Activated B cell treated with CpG ODN at 0.5 μM for 24 hours (primary cell): ENCODE data around the gene DNAJC5G. TPM values are rescaled to one million over a fixed set of nuclear protein-coding genes. Genes with fewer than 3 reads are reported as not detected.
"Not testable (repeated sequence)": the region's sequence is repeated elsewhere in the genome, so short reads cannot be mapped to it uniquely, and the experiment has no call there.

Source experiments
- ATAC-seq: fragments of 200-7000 bp; cut with Tn5 transposase; one replicate; pipeline ENCODE4 v1.10.0; 2021; ENCODE audit warnings: low read depth, mild to moderate bottlenecking, moderate library complexity
- CTCF ChIA-PET: fragments of 350-600 bp; sonication (Branson Sonifier 250); formaldehyde crosslinking; loops from one replicate; lab custom pipeline; 2021; ENCODE audit warnings: antibody characterized with exemption; lab: Charles Lee
- POLR2A ChIA-PET: fragments of 350-600 bp; sonication (Branson Sonifier 250); formaldehyde crosslinking; loops from one replicate; lab custom pipeline; 2021; ENCODE audit warnings: antibody characterized with exemption; lab: Charles Lee
- DNase-seq: peaks from one replicate; pipeline ENCODE4 v3.0.0; 2022
- H3K27ac Mint-ChIP-seq: one replicate; pipeline ENCODE4 v1.8.0; 2020; ENCODE audit warnings: mixed read lengths
- H3K27me3 Mint-ChIP-seq: one replicate; pipeline ENCODE4 v1.8.0; 2021; ENCODE audit warnings: mixed read lengths
- H3K36me3 Mint-ChIP-seq: one replicate; pipeline ENCODE4 v1.8.0; 2021; ENCODE audit warnings: low read depth, mixed read lengths
- H3K4me1 Mint-ChIP-seq: one replicate; pipeline ENCODE4 v1.8.0; 2021; ENCODE audit warnings: mixed read lengths
- H3K4me3 Mint-ChIP-seq: one replicate; pipeline ENCODE4 v1.8.0; 2020; ENCODE audit warnings: mild to moderate bottlenecking, mixed read lengths
- H3K9me3 Mint-ChIP-seq: one replicate; pipeline ENCODE4 v1.8.0; 2020; ENCODE audit warnings: mixed read lengths
- intact Hi-C: fragments of 100-400 bp; cut with micrococcal nuclease; formaldehyde crosslinking; loops from one replicate; pipeline ENCODE4 v1.15.1; 2024
- total RNA-seq: library from RNA; stranded (reverse); gene quantifications from 2 replicates; pipeline ENCODE4 v1.2.3, GENCODE V29; 2022
- TF ChIP-seq, protein P1 (sequence below): fragments of 200-600 bp; IDR thresholded peaks from one replicate; pipeline ENCODE4 v1.8.0; 2022; ENCODE audit warnings: antibody characterized with exemption, mild to moderate bottlenecking

The DNAJC5G gene
- total RNA-seq, 1 donor from 2014 or later: not detected

DNA sequence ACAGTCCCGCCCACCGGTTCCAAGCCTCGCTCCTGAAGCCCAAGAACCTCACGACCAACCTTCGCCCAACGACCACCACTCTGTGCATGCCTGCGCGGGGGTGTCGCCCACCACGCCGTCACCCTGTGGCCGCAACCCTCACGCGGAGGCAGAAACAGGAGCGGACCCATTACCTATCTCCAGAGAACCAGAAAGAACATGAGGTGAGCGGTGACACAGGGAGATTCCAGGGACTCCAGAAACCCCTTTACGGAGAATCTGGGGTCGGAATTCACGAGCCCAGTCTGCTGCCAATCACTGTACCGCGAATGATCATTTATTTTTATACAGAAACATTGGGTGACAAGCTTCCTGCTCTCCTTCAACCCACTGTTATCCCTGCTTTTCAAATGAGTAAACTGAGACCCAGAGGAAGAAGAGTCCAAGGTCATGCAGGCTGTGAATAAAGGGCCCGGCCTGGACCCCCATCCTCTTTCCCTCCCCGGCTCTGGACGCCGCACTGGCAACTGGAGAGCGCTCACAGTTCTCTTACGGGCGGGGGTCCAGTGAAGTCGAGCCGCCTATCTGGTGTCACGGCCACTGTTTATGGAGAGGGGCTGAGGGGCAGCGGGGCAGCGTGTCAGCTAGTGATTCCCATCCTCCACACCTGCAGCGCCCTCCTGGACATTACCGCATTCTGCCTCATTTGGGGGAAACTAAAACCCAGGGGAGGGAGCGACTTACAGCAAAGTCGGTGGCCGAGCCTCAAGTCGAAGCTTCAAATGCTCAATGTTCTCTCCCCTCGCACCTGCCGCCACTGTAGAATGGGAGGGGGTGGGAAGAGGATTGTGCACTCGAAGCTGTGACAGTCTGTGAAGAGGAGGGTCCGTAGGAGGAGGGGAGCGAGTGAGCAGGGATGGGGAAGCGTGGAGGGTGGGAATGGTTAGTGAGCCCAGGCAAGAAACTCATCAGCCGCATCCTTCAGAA is 11.7 kb upstream of the DNAJC5G start:
- POLR2A ChIA-PET: interaction anchor here (0.6 to 1.6 kb wide), 4 partner anchors 16 to 146 kb away, joined by 3 to 4 read pairs (median 4); partner anchors contain the start of genes ATRAID, PPM1G and SLC5A6
- H3K9me3 Mint-ChIP-seq: no peaks in the 10 kb centered on the region
- peaks cover 48% of the 10 kb centered on the region for H3K27me3 Mint-ChIP-seq
- DNase-seq (no peak), ATAC-seq (no peak)
- TF ChIP-seq, protein P1, sequence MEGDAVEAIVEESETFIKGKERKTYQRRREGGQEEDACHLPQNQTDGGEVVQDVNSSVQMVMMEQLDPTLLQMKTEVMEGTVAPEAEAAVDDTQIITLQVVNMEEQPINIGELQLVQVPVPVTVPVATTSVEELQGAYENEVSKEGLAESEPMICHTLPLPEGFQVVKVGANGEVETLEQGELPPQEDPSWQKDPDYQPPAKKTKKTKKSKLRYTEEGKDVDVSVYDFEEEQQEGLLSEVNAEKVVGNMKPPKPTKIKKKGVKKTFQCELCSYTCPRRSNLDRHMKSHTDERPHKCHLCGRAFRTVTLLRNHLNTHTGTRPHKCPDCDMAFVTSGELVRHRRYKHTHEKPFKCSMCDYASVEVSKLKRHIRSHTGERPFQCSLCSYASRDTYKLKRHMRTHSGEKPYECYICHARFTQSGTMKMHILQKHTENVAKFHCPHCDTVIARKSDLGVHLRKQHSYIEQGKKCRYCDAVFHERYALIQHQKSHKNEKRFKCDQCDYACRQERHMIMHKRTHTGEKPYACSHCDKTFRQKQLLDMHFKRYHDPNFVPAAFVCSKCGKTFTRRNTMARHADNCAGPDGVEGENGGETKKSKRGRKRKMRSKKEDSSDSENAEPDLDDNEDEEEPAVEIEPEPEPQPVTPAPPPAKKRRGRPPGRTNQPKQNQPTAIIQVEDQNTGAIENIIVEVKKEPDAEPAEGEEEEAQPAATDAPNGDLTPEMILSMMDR: no peak
- no peak overlapping the region for H3K27ac Mint-ChIP-seq
- CTCF ChIA-PET: interaction anchor here (1.4 to 2.0 kb wide), 3 partner anchors 16 to 94 kb away, joined by 4 to 8 read pairs (median 7); no protein-coding TSS in a partner anchor
- H3K4me3 Mint-ChIP-seq: peak overlapping the region; percentile 88
- H3K36me3 Mint-ChIP-seq: peaks cover 2% of the 10 kb centered on the region
- intact Hi-C loops: loop anchor here (1.0 kb wide), 1 partner anchor 51 kb away; the partner anchor contains the start of genes ATRAID and SLC5A6
- peaks cover 33% of the 10 kb centered on the region for H3K4me1 Mint-ChIP-seq

DNA sequence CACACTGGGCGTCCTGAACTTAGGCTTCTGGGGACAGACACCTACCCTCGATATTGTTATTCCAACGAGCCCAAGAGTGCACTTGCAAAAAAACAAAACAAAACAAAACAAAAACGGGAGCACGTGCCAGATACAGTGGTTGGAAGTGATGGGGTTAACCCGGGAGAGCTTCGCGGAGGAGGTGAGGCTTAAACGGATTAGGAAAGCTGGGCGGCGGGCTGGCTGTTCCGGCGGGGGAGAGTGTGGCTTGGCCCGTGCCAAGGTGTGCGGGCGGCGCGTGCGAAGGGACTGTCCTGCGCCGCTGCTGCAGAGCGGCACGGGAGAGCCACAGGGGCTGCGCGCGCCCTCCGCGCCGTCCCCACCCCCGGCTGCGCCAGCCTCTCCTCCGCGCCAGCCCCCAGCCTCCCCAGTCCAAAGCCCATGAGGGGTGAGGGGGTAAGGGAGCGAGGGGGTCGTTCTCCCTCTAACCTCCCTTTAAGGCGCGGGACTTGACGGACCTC is 10.9 kb upstream of the DNAJC5G start:
- POLR2A ChIA-PET: interaction anchor here (1.1 to 1.6 kb wide), 2 partner anchors 52 to 58 kb away, joined by 3 to 9 read pairs; partner anchors contain the start of genes ATRAID and SLC5A6

DNA sequence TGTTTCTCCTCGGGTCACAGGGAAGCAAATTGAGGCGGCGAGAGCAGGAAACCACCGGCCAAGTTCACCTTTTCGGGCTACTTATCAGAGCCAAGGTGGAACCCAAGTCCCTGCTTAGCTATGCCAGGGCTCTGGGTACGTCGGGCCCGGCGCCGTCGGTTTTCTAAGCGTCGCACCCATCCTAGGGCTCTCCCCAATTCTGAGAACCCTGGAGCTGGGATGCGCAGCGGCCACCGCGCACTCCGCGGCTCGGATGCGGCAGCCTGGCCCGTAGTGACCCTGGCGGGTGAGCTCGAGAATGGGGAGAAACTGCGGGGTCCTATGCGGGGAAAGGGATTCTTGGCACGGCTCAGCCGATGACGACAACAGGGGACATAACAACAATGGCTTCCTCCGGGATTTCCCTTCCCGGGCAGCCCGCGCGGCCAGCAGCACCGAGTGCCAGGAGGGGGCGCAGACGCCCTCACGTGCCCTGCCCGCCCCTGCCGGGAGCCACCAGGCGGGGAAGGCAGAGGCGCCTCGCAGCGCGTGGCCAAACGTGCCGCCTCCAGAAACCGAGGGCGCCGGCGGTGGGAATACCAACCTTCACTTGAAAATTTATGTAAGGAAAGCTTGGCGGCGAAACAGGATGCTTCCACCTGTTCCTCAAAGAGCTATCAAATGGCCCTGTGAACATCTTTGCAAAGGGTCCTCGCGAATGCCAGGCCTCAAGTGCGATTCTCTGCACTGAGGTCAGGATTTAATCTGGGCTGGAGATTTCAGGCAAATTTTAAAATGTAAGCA is 10.3 kb upstream of the DNAJC5G start:
- no peak overlapping the region for H3K27ac Mint-ChIP-seq
- ChIA-PET CTCF (interaction anchor here (0.7 to 2.7 kb wide), 4 partner anchors 15 to 303 kb away, joined by 3 to 22 read pairs (median 6); no protein-coding TSS in a partner anchor), POLR2A (interaction anchor here (0.7 to 1.6 kb wide), 5 partner anchors 52 to 746 kb away, joined by 3 to 9 read pairs (median 4); partner anchors contain the start of genes ATRAID and SLC5A6)
- ATAC-seq: peak; percentile 73
- peaks cover 33% of the 10 kb centered on the region for H3K4me1 Mint-ChIP-seq
- peak overlapping the region; percentile 88 for H3K4me3 Mint-ChIP-seq
- peaks cover 2% of the 10 kb centered on the region for H3K36me3 Mint-ChIP-seq
- H3K27me3 Mint-ChIP-seq: peaks cover 44% of the 10 kb centered on the region
- intact Hi-C loops: loop anchor here (1.0 kb wide), 2 partner anchors 53 to 105 kb away; partner anchors contain the start of genes ATRAID, EIF2B4, SLC5A6 and SNX17
- peak; percentile 68 for DNase-seq
- TF ChIP-seq, protein P1: no peak
- H3K9me3 Mint-ChIP-seq: no peaks in the 10 kb centered on the region

More for the DNA sequence above, 10.9 kb upstream of the DNAJC5G start:
- peak; percentile 40 for ATAC-seq
- H3K4me1 Mint-ChIP-seq: peaks cover 33% of the 10 kb centered on the region
- peak overlapping the region; percentile 88 for H3K4me3 Mint-ChIP-seq
- intact Hi-C loops: loop anchor here (1.0 kb wide), 1 partner anchor 52 kb away; the partner anchor contains the start of genes ATRAID and SLC5A6
- H3K27me3 Mint-ChIP-seq: peaks cover 42% of the 10 kb centered on the region
- DNase-seq: peak; percentile 42
- H3K36me3 Mint-ChIP-seq: peaks cover 2% of the 10 kb centered on the region
- no peaks in the 10 kb centered on the region for H3K9me3 Mint-ChIP-seq
- TF ChIP-seq, protein P1: no peak
- no peak overlapping the region for H3K27ac Mint-ChIP-seq
- CTCF ChIA-PET: interaction anchor here (1.0 to 2.7 kb wide), 5 partner anchors 15 to 303 kb away, joined by 3 to 22 read pairs (median 7); no protein-coding TSS in a partner anchor

DNA sequence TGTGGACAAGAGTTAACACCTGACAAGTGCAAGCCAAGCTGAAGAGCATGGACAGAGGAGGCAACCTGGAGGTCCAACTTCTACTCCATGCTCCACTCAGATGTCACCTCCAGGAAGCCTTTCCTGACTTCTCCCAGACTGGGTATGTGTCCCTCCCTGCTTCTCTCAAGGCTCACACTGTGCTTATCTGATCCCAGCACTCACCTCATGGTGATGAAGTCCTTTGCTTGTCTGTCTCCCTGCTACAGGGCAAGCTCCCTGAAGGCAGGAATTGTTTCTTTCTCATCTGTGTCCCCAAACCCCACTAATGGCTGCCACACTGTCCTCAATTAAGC is 9.7 kb upstream of the DNAJC5G start:
- peaks cover 33% of the 10 kb centered on the region for H3K4me1 Mint-ChIP-seq
- DNase-seq (no peak), ATAC-seq (no peak)
- TF ChIP-seq, protein P1: no peak
- intact Hi-C loops: loop anchor here (1.0 kb wide), 1 partner anchor 105 kb away; the partner anchor contains the start of genes EIF2B4 and SNX17
- H3K27ac Mint-ChIP-seq: no peak overlapping the region
- ChIA-PET CTCF (interaction anchor here (0.7 to 2.7 kb wide), 3 partner anchors 14 to 304 kb away, joined by 3 to 22 read pairs (median 3); no protein-coding TSS in a partner anchor), POLR2A (interaction anchor here (0.7 to 1.6 kb wide), 5 partner anchors 53 to 746 kb away, joined by 3 to 9 read pairs (median 4); partner anchors contain the start of genes ATRAID and SLC5A6)
- H3K4me3 Mint-ChIP-seq: peak overlapping the region; percentile 52
- H3K9me3 Mint-ChIP-seq: no peaks in the 10 kb centered on the region
- H3K36me3 Mint-ChIP-seq: peaks cover 2% of the 10 kb centered on the region
- peaks cover 41% of the 10 kb centered on the region for H3K27me3 Mint-ChIP-seq

DNA sequence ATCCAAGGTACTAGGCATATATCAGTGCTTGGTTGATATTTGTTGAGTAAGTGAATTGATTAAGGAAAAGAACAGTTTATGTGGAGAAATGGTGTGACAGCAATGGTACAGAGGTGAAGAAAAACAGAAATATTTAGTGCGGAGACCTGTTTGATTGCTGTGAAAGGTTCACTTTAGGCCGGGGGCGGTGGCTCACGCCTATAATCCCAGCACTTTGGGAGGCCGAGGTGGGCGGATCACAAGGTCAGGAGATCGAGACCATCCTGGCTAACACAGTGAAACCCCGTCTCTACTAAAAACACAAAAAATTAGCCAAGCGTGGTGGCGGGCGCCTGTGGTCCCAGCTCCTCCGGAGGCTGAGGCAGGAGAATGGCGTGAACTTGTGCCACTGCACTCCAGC is 6.9 kb upstream of the DNAJC5G start:
- intact Hi-C loops, POLR2A ChIA-PET, H3K36me3 Mint-ChIP-seq, ATAC-seq, H3K4me3 Mint-ChIP-seq, H3K27ac Mint-ChIP-seq, DNase-seq, H3K9me3 Mint-ChIP-seq: not testable (repeated sequence)
- peaks cover 18% of the 10 kb centered on the region for H3K4me1 Mint-ChIP-seq
- CTCF ChIA-PET: interaction anchor here (0.6 kb wide), 1 partner anchor 11 kb away, joined by 3 read pairs; no protein-coding TSS in a partner anchor
- peaks cover 24% of the 10 kb centered on the region for H3K27me3 Mint-ChIP-seq
